Activated naive CD4-positive, alpha-beta T cell treated with anti-CD3 and anti-CD28 coated beads, Interleukin-2, amount 10 ng/mL, durations not matched to agents 7 days and 5 days (primary cell): ENCODE results near the gene CYB561.
A peak's percentile ranks its signal among the peaks of the same experiment; 100 is the strongest.

ENCODE experiments used
- CTCF ChIA-PET: fragments of 350-600 bp; sonication (Branson Sonifier 250); formaldehyde crosslinking; loops from one replicate; lab custom pipeline; 2021; ENCODE audit warnings: antibody characterized with exemption; lab: Charles Lee
- DNase-seq: peaks from one replicate; pipeline ENCODE4 v3.0.0-alpha.2; 2020
- H3K27ac Mint-ChIP-seq: one replicate; pipeline ENCODE4 v1.8.0; 2021; ENCODE audit warnings: mild to moderate bottlenecking, moderate library complexity, mixed read lengths
- H3K27me3 Mint-ChIP-seq: one replicate; pipeline ENCODE4 v1.8.0; 2021; ENCODE audit warnings: mild to moderate bottlenecking, mixed read lengths
- H3K36me3 Mint-ChIP-seq: one replicate; pipeline ENCODE4 v1.8.0; 2021; ENCODE audit warnings: mixed read lengths
- H3K4me1 Mint-ChIP-seq: one replicate; pipeline ENCODE4 v1.8.0; 2021; ENCODE audit warnings: mixed read lengths
- H3K4me3 Mint-ChIP-seq: one replicate; pipeline ENCODE4 v1.8.0; 2021; ENCODE audit warnings: mild to moderate bottlenecking, moderate library complexity, mixed read lengths
- H3K9me3 Mint-ChIP-seq: one replicate; pipeline ENCODE4 v1.8.0; 2021; ENCODE audit warnings: mixed read lengths

CYB561 gene

GRCh38 chr17:63430223-63430622 lies 15.9 kb downstream of the CYB561 start:
- H3K4me3 Mint-ChIP-seq, result no peak overlapping the region
- CTCF ChIA-PET, result interaction anchor here (3.1 to 18.5 kb wide), 3 partner anchors 14 to 181 kb away, joined by 11 to 273 read pairs (median 235); partner anchors contain the start of gene ACE
- no peak for DNase-seq
- peaks cover 3% of the 10 kb centered on the region for H3K36me3 Mint-ChIP-seq
- no peak overlapping the region for H3K27ac Mint-ChIP-seq
- no peaks in the 10 kb centered on the region for H3K9me3 Mint-ChIP-seq
- peaks cover 17% of the 10 kb centered on the region for H3K27me3 Mint-ChIP-seq
- H3K4me1 Mint-ChIP-seq, result peaks cover 75% of the 10 kb centered on the region

GRCh38 chr17:63429766-63430165 lies 16.3 kb downstream of the CYB561 start:
- H3K4me1 Mint-ChIP-seq, result peaks cover 70% of the 10 kb centered on the region
- H3K27me3 Mint-ChIP-seq, result peaks cover 17% of the 10 kb centered on the region
- H3K27ac Mint-ChIP-seq, result no peak overlapping the region
- CTCF ChIA-PET, result interaction anchor here (0.9 to 18.5 kb wide), 4 partner anchors 14 to 182 kb away, joined by 5 to 273 read pairs (median 123); partner anchors contain the start of gene ACE
- DNase-seq, result no peak
- H3K9me3 Mint-ChIP-seq, result no peaks in the 10 kb centered on the region
- H3K36me3 Mint-ChIP-seq, result no peaks in the 10 kb centered on the region
- H3K4me3 Mint-ChIP-seq, result no peak overlapping the region

DNA sequence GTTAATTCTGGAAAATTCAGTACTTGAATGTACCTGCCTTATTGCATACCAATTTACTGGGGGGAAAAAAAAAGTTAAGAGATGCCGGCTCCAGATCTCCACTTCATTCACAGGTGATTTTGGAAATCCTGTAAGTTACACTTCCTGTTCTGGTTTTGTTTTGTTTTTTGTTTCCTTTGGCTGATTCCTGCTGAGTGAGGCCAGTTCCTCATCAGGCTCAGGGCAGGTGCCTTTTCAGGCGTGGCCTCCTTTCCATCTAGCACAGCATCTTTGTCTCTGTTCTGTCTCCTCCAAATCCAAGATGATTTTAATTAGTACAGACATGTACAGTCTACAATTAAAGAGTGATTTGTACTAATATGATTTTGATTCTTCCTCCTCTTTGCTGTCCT lies 19.2 kb downstream of the CYB561 start:
- H3K27ac Mint-ChIP-seq, result no peak overlapping the region
- peaks cover 48% of the 10 kb centered on the region for H3K4me1 Mint-ChIP-seq

DNA sequence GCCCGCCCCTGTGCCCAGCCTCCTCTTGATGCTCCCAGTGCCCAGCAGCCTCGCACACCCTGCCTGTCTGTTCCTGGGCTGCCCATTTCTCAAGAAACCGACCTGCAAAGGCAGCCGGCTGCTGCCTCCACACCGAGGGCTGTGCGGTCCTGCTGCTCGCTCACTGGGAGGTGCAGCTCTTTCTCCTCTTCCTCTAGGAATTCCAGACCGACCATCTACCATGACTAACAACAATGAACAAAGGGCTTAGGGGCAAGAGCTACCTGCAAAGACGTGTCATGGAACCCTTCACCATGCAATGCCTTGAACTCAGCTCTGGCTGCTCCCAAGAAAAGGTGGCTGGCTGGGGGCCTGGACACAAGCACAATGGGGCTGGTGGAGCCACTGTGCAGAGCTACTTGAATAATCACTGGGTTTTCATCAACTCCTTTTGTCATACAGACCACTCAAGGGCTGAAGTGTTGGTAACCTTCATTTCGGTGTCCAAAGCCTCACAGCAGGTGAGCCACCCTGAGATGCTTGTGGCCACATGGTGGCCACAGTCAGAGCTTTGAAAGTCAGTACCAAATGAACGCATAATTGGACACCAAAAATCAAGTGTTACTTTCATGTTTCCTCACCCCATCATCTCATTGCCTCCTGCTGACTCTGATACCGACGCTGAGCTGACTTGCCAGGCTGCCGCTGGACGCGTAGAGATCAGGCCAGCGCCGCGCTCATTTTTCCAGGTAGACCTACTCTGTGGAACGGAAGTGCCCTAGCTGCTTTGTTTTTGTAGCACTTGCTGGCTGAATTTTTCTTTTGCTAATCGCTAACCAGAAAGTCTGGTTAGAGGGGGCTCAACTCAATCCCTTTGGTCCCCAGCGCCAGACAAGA lies 19.8 kb downstream of the CYB561 start:
- CTCF ChIA-PET, result interaction anchor here (0.6 to 18.5 kb wide), 40 partner anchors 9 to 439 kb away, joined by 3 to 273 read pairs (median 5); partner anchors contain the start of genes ACE, CYB561, DCAF7 and MAP3K3
- Mint-ChIP-seq H3K27ac (no peak overlapping the region), H3K4me3 (no peak overlapping the region)

More for the DNA sequence above, 19.2 kb downstream of the CYB561 start:
- peaks cover 32% of the 10 kb centered on the region for H3K27me3 Mint-ChIP-seq
- CTCF ChIA-PET, result interaction anchor here (1.6 to 18.5 kb wide), 13 partner anchors 8 to 284 kb away, joined by 4 to 273 read pairs (median 13); partner anchors contain the start of genes ACE, CYB561 and TACO1
- no peak overlapping the region for H3K4me3 Mint-ChIP-seq
- DNase-seq, result no peak
- no peaks in the 10 kb centered on the region for H3K9me3 Mint-ChIP-seq
- H3K36me3 Mint-ChIP-seq, result no peaks in the 10 kb centered on the region

DNA sequence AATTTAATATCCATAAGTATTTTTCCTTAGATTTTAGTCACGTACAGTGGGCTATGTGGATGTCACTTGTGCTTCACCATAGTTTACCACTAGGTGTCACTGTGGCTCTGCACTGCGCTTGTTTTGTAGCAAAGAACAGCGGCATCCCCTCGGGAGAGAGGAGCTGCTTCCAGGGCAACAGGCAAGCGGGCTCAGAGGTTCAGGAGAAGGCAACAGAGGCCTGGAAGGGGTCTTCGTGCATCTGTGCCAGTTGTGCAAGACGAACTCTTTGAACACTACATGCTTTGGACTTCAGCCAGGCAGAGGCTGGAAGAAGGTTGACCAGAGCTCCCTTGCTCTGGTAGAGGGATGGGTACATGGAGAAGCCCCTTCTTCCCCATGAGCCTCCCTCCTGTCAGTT lies 20.6 kb downstream of the CYB561 start:
- H3K27me3 Mint-ChIP-seq, result peaks cover 34% of the 10 kb centered on the region
- no peak overlapping the region for H3K4me3 Mint-ChIP-seq
- CTCF ChIA-PET, result interaction anchor here (0.6 to 18.5 kb wide), 40 partner anchors 10 to 440 kb away, joined by 3 to 273 read pairs (median 5); partner anchors contain the start of genes ACE, CYB561, DCAF7 and MAP3K3
- H3K27ac Mint-ChIP-seq, result no peak overlapping the region
- peak; percentile 82 for DNase-seq
- H3K4me1 Mint-ChIP-seq, result peaks cover 59% of the 10 kb centered on the region
- no peaks in the 10 kb centered on the region for H3K9me3 Mint-ChIP-seq
- no peaks in the 10 kb centered on the region for H3K36me3 Mint-ChIP-seq

More for the DNA sequence above, 19.8 kb downstream of the CYB561 start:
- Mint-ChIP-seq H3K27me3 (peaks cover 34% of the 10 kb centered on the region), H3K4me1 (peaks cover 52% of the 10 kb centered on the region), H3K9me3 (no peaks in the 10 kb centered on the region), H3K36me3 (no peaks in the 10 kb centered on the region)
- DNase-seq, result no peak

- Mint-ChIP-seq H3K27me3 (peaks cover 36% of the 10 kb centered on the region), H3K27ac (no peak overlapping the region), H3K36me3 (no peaks in the 10 kb centered on the region), H3K4me3 (no peak overlapping the region), H3K4me1 (peaks cover 60% of the 10 kb centered on the region), H3K9me3 (no peaks in the 10 kb centered on the region)
- DNase-seq, result no peak
- CTCF ChIA-PET, result interaction anchor here (0.8 to 18.5 kb wide), 7 partner anchors 11 to 188 kb away, joined by 3 to 273 read pairs (median 15); partner anchors contain the start of genes ACE and TACO1
Measured at GRCh38 chr17:63423963-63424362, 22.1 kb downstream of the CYB561 start.

DNA sequence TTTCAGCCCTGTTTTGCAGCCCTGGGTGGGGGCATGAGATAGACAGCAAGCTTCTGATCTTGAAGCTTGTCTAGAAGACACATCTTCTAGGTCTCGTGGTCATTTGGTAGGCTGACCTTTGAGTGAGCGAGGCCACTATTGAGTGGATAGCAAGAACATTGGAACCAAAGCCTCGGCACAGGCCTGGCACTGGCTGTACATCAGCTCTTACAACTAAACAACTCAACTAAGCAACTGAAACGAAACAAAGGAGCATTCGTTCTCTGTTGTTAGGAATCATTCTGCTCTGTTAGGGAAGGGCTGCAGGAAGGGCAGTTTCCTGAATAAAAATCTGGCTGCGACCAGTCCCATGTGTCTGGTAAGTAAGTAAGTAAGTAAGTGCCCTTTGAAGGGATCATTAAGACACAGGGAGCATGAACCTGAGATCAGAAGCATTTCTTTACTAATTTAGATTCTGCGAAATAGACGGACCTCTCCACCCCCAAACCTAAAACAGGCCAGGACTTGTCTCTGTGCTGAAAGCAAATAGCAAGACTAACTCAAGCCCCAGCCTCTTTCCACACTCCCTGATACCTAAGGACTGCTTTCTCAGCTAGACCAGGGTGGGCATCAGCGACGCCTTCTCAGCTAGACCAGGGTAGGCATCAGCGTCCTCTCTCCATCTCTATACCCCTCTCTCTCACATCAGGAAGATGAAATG lies 22.7 kb downstream of the CYB561 start:
- no peak overlapping the region for H3K27ac Mint-ChIP-seq
- CTCF ChIA-PET, result interaction anchor here (0.8 to 18.5 kb wide), 5 partner anchors 11 to 188 kb away, joined by 3 to 273 read pairs (median 4); partner anchors contain the start of gene ACE
- H3K36me3 Mint-ChIP-seq, result no peaks in the 10 kb centered on the region
- H3K9me3 Mint-ChIP-seq, result no peaks in the 10 kb centered on the region
- peaks cover 60% of the 10 kb centered on the region for H3K4me1 Mint-ChIP-seq
- H3K4me3 Mint-ChIP-seq, result no peak overlapping the region
- peaks cover 42% of the 10 kb centered on the region for H3K27me3 Mint-ChIP-seq
- DNase-seq, result no peak

GRCh38 chr17:63421681-63422645 lies 24.1 kb downstream of the CYB561 start:
- H3K27ac Mint-ChIP-seq, result no peak overlapping the region
- CTCF ChIA-PET, result interaction anchor here (11.9 to 18.5 kb wide), 2 partner anchors 58 to 190 kb away, joined by 235 to 273 read pairs; partner anchors contain the start of gene ACE
- no peak overlapping the region for H3K4me3 Mint-ChIP-seq
- H3K27me3 Mint-ChIP-seq, result peaks cover 50% of the 10 kb centered on the region
- no peaks in the 10 kb centered on the region for H3K9me3 Mint-ChIP-seq
- DNase-seq, result no peak
- H3K4me1 Mint-ChIP-seq, result peaks cover 48% of the 10 kb centered on the region
- no peaks in the 10 kb centered on the region for H3K36me3 Mint-ChIP-seq

GRCh38 chr17:63420868-63421680 lies 25.0 kb downstream of the CYB561 start:
- Mint-ChIP-seq H3K9me3 (no peaks in the 10 kb centered on the region), H3K27me3 (peaks cover 52% of the 10 kb centered on the region), H3K36me3 (no peaks in the 10 kb centered on the region), H3K4me3 (no peak overlapping the region), H3K4me1 (peaks cover 39% of the 10 kb centered on the region), H3K27ac (peak overlapping the region; percentile 83)
- CTCF ChIA-PET, result interaction anchor here (18.5 kb wide), 1 partner anchor 191 kb away, joined by 273 read pairs; no protein-coding TSS in a partner anchor
- no peak for DNase-seq

GRCh38 chr17:63419949-63420867 lies 25.9 kb downstream of the CYB561 start:
- Mint-ChIP-seq H3K27me3 (peaks cover 49% of the 10 kb centered on the region), H3K4me3 (no peak overlapping the region), H3K9me3 (no peaks in the 10 kb centered on the region), H3K36me3 (no peaks in the 10 kb centered on the region), H3K27ac (peak overlapping the region; percentile 83), H3K4me1 (peaks cover 32% of the 10 kb centered on the region)
- CTCF ChIA-PET, result interaction anchor here (0.8 to 18.5 kb wide), 7 partner anchors 11 to 414 kb away, joined by 3 to 273 read pairs (median 3); no protein-coding TSS in a partner anchor
- peak; percentile 78 for DNase-seq

DNA sequence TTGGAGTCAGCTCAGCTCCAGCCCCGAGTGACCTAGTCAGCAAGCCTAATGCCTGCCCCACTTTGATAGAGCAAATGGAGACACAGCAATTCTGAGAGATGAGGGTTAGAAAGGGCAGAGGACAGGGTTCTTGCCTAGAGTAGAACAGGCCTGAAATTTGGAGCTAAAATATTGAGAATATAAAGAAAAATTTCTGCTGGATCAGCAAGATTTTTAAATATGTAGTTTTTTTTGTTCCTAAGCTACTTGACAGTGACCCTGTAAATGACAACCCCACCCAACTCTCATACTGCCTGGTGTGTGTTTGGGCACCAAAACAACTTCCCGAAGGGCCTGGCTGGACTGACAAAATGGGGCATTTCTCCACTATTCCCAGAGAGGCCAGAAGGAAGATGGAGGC lies 26.7 kb downstream of the CYB561 start:
- H3K36me3 Mint-ChIP-seq, result no peaks in the 10 kb centered on the region
- H3K4me3 Mint-ChIP-seq, result no peak overlapping the region
- no peak overlapping the region for H3K27ac Mint-ChIP-seq
- peaks cover 53% of the 10 kb centered on the region for H3K27me3 Mint-ChIP-seq
- H3K9me3 Mint-ChIP-seq, result no peaks in the 10 kb centered on the region
- no peak for DNase-seq
- H3K4me1 Mint-ChIP-seq, result peaks cover 32% of the 10 kb centered on the region
- CTCF ChIA-PET, result interaction anchor here (0.9 to 18.5 kb wide), 5 partner anchors 13 to 415 kb away, joined by 3 to 273 read pairs (median 4); no protein-coding TSS in a partner anchor
